IPS DF 6.9 (cell line): ENCODE data around the gene KCNK1.

ENCODE experiments used
- DNase-seq: peaks from one replicate; pipeline ENCODE4 v3.0.0-alpha.2; 2013; ENCODE audit warnings: low read depth, low spot score
- H3K27ac ChIP-seq: one replicate; pipeline ENCODE4 v1.5.1; 2013; ENCODE audit warnings: low read length, control low read depth
- H3K27me3 ChIP-seq: 2 replicates; pipeline ENCODE4 v1.6.1; 2013; ENCODE audit warnings: mild to moderate bottlenecking, low read length; ENCODE audit not compliant: control insufficient read depth, insufficient read depth
- H3K36me3 ChIP-seq: 2 replicates; pipeline ENCODE4 v1.6.1; 2013; ENCODE audit warnings: low read length; ENCODE audit not compliant: control insufficient read depth, insufficient read depth
- H3K4me1 ChIP-seq: 2 replicates; pipeline ENCODE4 v1.6.1; 2013; ENCODE audit warnings: low read length; ENCODE audit not compliant: control insufficient read depth, insufficient read depth
- H3K4me3 ChIP-seq: 2 replicates; pipeline ENCODE4 v1.5.1; 2013; ENCODE audit warnings: mild to moderate bottlenecking, low read length
- H3K9me3 ChIP-seq: 2 replicates; pipeline ENCODE4 v1.6.1; 2013; ENCODE audit warnings: low read length, inconsistent platforms; ENCODE audit not compliant: control insufficient read depth, insufficient read depth
- WGBS: extraction: QIAGEN DNeasy Blood & Tissue Kit; methylation state at CpG from one replicate; pipeline ENCODE4 v1.1.7; 2013; ENCODE audit warnings: mixed read lengths, missing lambda C conversion rate; ENCODE audit not compliant: insufficient read length, insufficient coverage; 5-methylcytosine and 5-hydroxymethylcytosine counted together

Gene KCNK1

GRCh38 chr1:233613252-233614172, at the start of gene KCNK1:
KCNK1 (plus strand) TSS chr1:233614106; CDS start chr1:233614172, 66 bp downstream.
- no peak for DNase-seq
- no peaks in the 10 kb centered on the region for H3K9me3 ChIP-seq
- no peaks in the 10 kb centered on the region; the same call in 1 of the 2 replicates for H3K27me3 ChIP-seq
- H3K4me3 ChIP-seq, result peak within 1 kb of the TSS; percentile 68; the same call in 1 of the 2 replicates
- H3K27ac ChIP-seq, result no peak within 1 kb of the TSS
- no CpG with 5 or more reads among the region's 70 CpGs for WGBS
- no peaks in the 10 kb centered on the region for H3K36me3 ChIP-seq
- H3K4me1 ChIP-seq, result no peaks in the 10 kb centered on the region

GRCh38 chr1:233565313-233565712, 48.6 kb upstream of the KCNK1 start:
- DNase-seq, result no peak
- no peaks in the 10 kb centered on the region for H3K4me1 ChIP-seq
- no CpG with 5 or more reads among the region's 2 CpGs for WGBS

GRCh38 chr1:233566886-233567285, 47.0 kb upstream of the KCNK1 start:
- Histone ChIP-seq H3K4me1 (no peaks in the 10 kb centered on the region), H3K36me3 (no peaks in the 10 kb centered on the region)
- whole genome bisulfite sequencing, result no CpG with 5 or more reads among the region's 2 CpGs

More at GRCh38 chr1:233565313-233565712, 48.6 kb upstream of the KCNK1 start:
- H3K36me3 ChIP-seq, result no peaks in the 10 kb centered on the region
- no peaks in the 10 kb centered on the region for H3K9me3 ChIP-seq
- H3K27ac ChIP-seq, result no peak overlapping the region
- H3K27me3 ChIP-seq, result no peaks in the 10 kb centered on the region
- H3K4me3 ChIP-seq, result no peak overlapping the region

GRCh38 chr1:233569636-233570035, 44.3 kb upstream of the KCNK1 start:
- no peak for DNase-seq
- H3K4me3 ChIP-seq, result no peak overlapping the region
- no peak overlapping the region for H3K27ac ChIP-seq
- H3K9me3 ChIP-seq, result no peaks in the 10 kb centered on the region
- H3K27me3 ChIP-seq, result no peaks in the 10 kb centered on the region
- H3K4me1 ChIP-seq, result no peaks in the 10 kb centered on the region
- no peaks in the 10 kb centered on the region for H3K36me3 ChIP-seq

More at GRCh38 chr1:233566886-233567285, 47.0 kb upstream of the KCNK1 start:
- no peak for DNase-seq
- no peaks in the 10 kb centered on the region for H3K27me3 ChIP-seq
- H3K27ac ChIP-seq, result no peak overlapping the region
- H3K9me3 ChIP-seq, result no peaks in the 10 kb centered on the region
- no peak overlapping the region for H3K4me3 ChIP-seq

- DNase-seq, result no peak
- Histone ChIP-seq H3K27me3 (no peaks in the 10 kb centered on the region), H3K36me3 (no peaks in the 10 kb centered on the region), H3K27ac (no peak overlapping the region), H3K4me1 (no peaks in the 10 kb centered on the region), H3K9me3 (no peaks in the 10 kb centered on the region), H3K4me3 (no peak overlapping the region)
- WGBS, result no CpG with 5 or more reads among the region's 3 CpGs
Observed at GRCh38 chr1:233570216-233570615, 43.7 kb upstream of the KCNK1 start.

GRCh38 chr1:233570706-233571105, 43.2 kb upstream of the KCNK1 start:
- Histone ChIP-seq H3K27ac (no peak overlapping the region), H3K36me3 (no peaks in the 10 kb centered on the region), H3K4me1 (no peaks in the 10 kb centered on the region), H3K9me3 (no peaks in the 10 kb centered on the region), H3K27me3 (no peaks in the 10 kb centered on the region), H3K4me3 (no peak overlapping the region)
- WGBS, result no CpG with 5 or more reads among the region's 4 CpGs
- DNase-seq, result no peak

- Histone ChIP-seq H3K4me3 (no peak overlapping the region), H3K9me3 (no peaks in the 10 kb centered on the region), H3K4me1 (no peaks in the 10 kb centered on the region), H3K27ac (no peak overlapping the region), H3K36me3 (no peaks in the 10 kb centered on the region), H3K27me3 (no peaks in the 10 kb centered on the region)
- DNase-seq, result no peak
- no CpG with 5 or more reads among the region's 4 CpGs for WGBS
Observed at GRCh38 chr1:233572896-233573295, 41.0 kb upstream of the KCNK1 start.

- no peaks in the 10 kb centered on the region for H3K9me3 ChIP-seq
- H3K36me3 ChIP-seq, result no peaks in the 10 kb centered on the region
- H3K4me3 ChIP-seq, result no peak overlapping the region
- H3K27me3 ChIP-seq, result no peaks in the 10 kb centered on the region
- H3K4me1 ChIP-seq, result no peaks in the 10 kb centered on the region
- no peak overlapping the region for H3K27ac ChIP-seq
- no CpG with 5 or more reads among the region's 5 CpGs for WGBS
- no peak for DNase-seq
Observed at GRCh38 chr1:233575450-233575849, 38.5 kb upstream of the KCNK1 start.

- Histone ChIP-seq H3K27me3 (no peaks in the 10 kb centered on the region), H3K4me1 (no peaks in the 10 kb centered on the region), H3K27ac (no peak overlapping the region), H3K9me3 (no peaks in the 10 kb centered on the region), H3K36me3 (no peaks in the 10 kb centered on the region), H3K4me3 (no peak overlapping the region)
- WGBS, result no CpG with 5 or more reads among the region's 3 CpGs
- no peak for DNase-seq
Observed at GRCh38 chr1:233582439-233582838, 31.5 kb upstream of the KCNK1 start.

GRCh38 chr1:233584376-233584775, 29.5 kb upstream of the KCNK1 start:
- no peaks in the 10 kb centered on the region for H3K9me3 ChIP-seq
- no peaks in the 10 kb centered on the region for H3K27me3 ChIP-seq
- H3K27ac ChIP-seq, result no peak overlapping the region
- no CpG with 5 or more reads among the region's 4 CpGs for WGBS
- no peaks in the 10 kb centered on the region for H3K36me3 ChIP-seq
- H3K4me1 ChIP-seq, result no peaks in the 10 kb centered on the region
- H3K4me3 ChIP-seq, result no peak overlapping the region; the same call in 1 of the 2 replicates
- DNase-seq, result no peak

- Histone ChIP-seq H3K9me3 (no peaks in the 10 kb centered on the region), H3K27ac (no peak overlapping the region), H3K4me3 (no peak overlapping the region), H3K4me1 (no peaks in the 10 kb centered on the region), H3K27me3 (no peaks in the 10 kb centered on the region), H3K36me3 (no peaks in the 10 kb centered on the region)
- DNase-seq, result no peak
Observed at GRCh38 chr1:233584931-233585330, 29.0 kb upstream of the KCNK1 start.
